Smooth muscle cell (in vitro differentiated cells): ENCODE measurements around the gene CLDN14. TPM values are rescaled to one million over a fixed set of nuclear protein-coding genes. Genes with fewer than 3 reads are reported as not detected.

ENCODE experiments used
- DNase-seq: peaks from one replicate; lab custom pipeline; 2025; ENCODE audit not compliant: unreplicated experiment; lab: John Stamatoyannopoulos, UW
- H2AFZ ChIP-seq: fragments of 200-600 bp; sonication (generic); 2 replicates; pipeline ENCODE4 v1.6.0; 2016; ENCODE audit warnings: antibody characterized with exemption, low read depth, mild to moderate bottlenecking
- H3F3A ChIP-seq: fragments of 200-600 bp; sonication (generic); 2 replicates; pipeline ENCODE4 v1.6.0; 2017; ENCODE audit warnings: antibody characterized with exemption, low read depth
- H3K27ac ChIP-seq: fragments of 200-600 bp; sonication (generic); 2 replicates; pipeline ENCODE4 v1.5.1; 2016; ENCODE audit warnings: low read depth, mild to moderate bottlenecking
- H3K27me3 ChIP-seq: fragments of 200-600 bp; sonication (generic); 2 replicates; pipeline ENCODE4 v1.6.1; 2016; ENCODE audit warnings: low read depth, mild to moderate bottlenecking
- H3K36me3 ChIP-seq: fragments of 200-600 bp; sonication (generic); 2 replicates; pipeline ENCODE4 v1.5.1; 2016; ENCODE audit warnings: low read depth
- H3K4me1 ChIP-seq: fragments of 200-600 bp; sonication (generic); 2 replicates; pipeline ENCODE4 v1.5.1; 2016; ENCODE audit warnings: low read depth
- H3K4me2 ChIP-seq: fragments of 200-600 bp; sonication (generic); 2 replicates; pipeline ENCODE4 v1.6.0; 2016; ENCODE audit warnings: mild to moderate bottlenecking
- H3K4me3 ChIP-seq: fragments of 200-600 bp; sonication (generic); 2 replicates; pipeline ENCODE4 v1.5.1; 2016; ENCODE audit warnings: mild to moderate bottlenecking
- H3K79me2 ChIP-seq: fragments of 200-600 bp; sonication (generic); 2 replicates; pipeline ENCODE4 v1.6.0; 2016; ENCODE audit warnings: low read depth, mild to moderate bottlenecking
- H3K9ac ChIP-seq: fragments of 200-600 bp; sonication (generic); 2 replicates; pipeline ENCODE4 v1.6.0; 2016; ENCODE audit warnings: low read depth
- H3K9me3 ChIP-seq: fragments of 200-600 bp; sonication (generic); replicated peaks from 2 replicates; pipeline ENCODE4 v1.5.1; 2016; ENCODE audit warnings: low read depth
- H4K20me1 ChIP-seq: fragments of 200-600 bp; sonication (generic); 2 replicates; pipeline ENCODE4 v1.6.0; 2016; ENCODE audit warnings: low read depth
- CTCF ChIP-seq: fragments of 200-600 bp; sonication (generic); IDR thresholded peaks from 2 replicates; pipeline ENCODE4 v1.5.1; 2017; ENCODE audit warnings: borderline replicate concordance, mild to moderate bottlenecking, antibody characterized with exemption; ENCODE audit not compliant: insufficient read depth, poor library complexity, severe bottlenecking
- WGBS: methylation state at CpG from one replicate; pipeline ENCODE4 v1.1.7; 2016; ENCODE audit warnings: low lambda C conversion rate; 5-methylcytosine and 5-hydroxymethylcytosine counted together
- polyA plus RNA-seq: library from polyadenylated mRNA; unstranded; fragments of >200 nt; fragmentation: Nextera tagmentation; extraction: Ambion mirVana; gene quantifications from 2 replicates; pipeline ENCODE4 v1.2.1, GENCODE V29; 2016
- total RNA-seq: library from RNA; depleted of rRNA; stranded (reverse); fragments of >200 nt; gene quantifications from 2 replicates; pipeline ENCODE4 v1.2.3, GENCODE V29; 2014

Gene CLDN14
- total and polyA plus RNA-seq, 2 experiments from 2014 or later: not detected

GRCh38 chr21:36491209-36491910, 11.4 kb upstream of the CLDN14 start:
- H3K27me3 ChIP-seq: no peaks in the 10 kb centered on the region
- no peaks in the 10 kb centered on the region for H4K20me1 ChIP-seq
- no peaks in the 10 kb centered on the region for H3F3A ChIP-seq
- H3K4me3 ChIP-seq: no peak overlapping the region
- H3K4me1 ChIP-seq: peaks cover 5% of the 10 kb centered on the region
- H2AFZ ChIP-seq: no peak overlapping the region
- TF ChIP-seq CTCF: no peak
- H3K36me3 ChIP-seq: no peaks in the 10 kb centered on the region
- no peak for DNase-seq
- 92% methylated on average over 16 of the region's 16 CpGs for WGBS
- H3K4me2 ChIP-seq: no peak overlapping the region
- no peaks in the 10 kb centered on the region for H3K79me2 ChIP-seq
- H3K27ac ChIP-seq: no peak overlapping the region
- H3K9ac ChIP-seq: no peak overlapping the region
- no peaks in the 10 kb centered on the region for H3K9me3 ChIP-seq

GRCh38 chr21:36489776-36490165, 9.8 kb upstream of the CLDN14 start:
- Histone ChIP-seq H3F3A (no peaks in the 10 kb centered on the region), H3K9ac (no peak overlapping the region), H3K27ac (no peak overlapping the region), H3K79me2 (no peaks in the 10 kb centered on the region), H3K27me3 (no peaks in the 10 kb centered on the region), H4K20me1 (no peaks in the 10 kb centered on the region), H3K4me2 (no peak overlapping the region), H2AFZ (no peak overlapping the region), H3K4me3 (no peak overlapping the region), H3K9me3 (no peaks in the 10 kb centered on the region), H3K36me3 (no peaks in the 10 kb centered on the region), H3K4me1 (peaks cover 5% of the 10 kb centered on the region)
- WGBS: 94% methylated on average over 7 of the region's 7 CpGs
- no peak for DNase-seq
- no peak for TF ChIP-seq CTCF

- H3K9me3 ChIP-seq: no peaks in the 10 kb centered on the region
- peaks cover 5% of the 10 kb centered on the region for H3K4me1 ChIP-seq
- WGBS: 74% methylated on average over 10 of the region's 10 CpGs
- H3K36me3 ChIP-seq: no peaks in the 10 kb centered on the region
- H3K79me2 ChIP-seq: no peaks in the 10 kb centered on the region
- no peak overlapping the region for H3K9ac ChIP-seq
- H3K27ac ChIP-seq: no peak overlapping the region
- TF ChIP-seq CTCF: no peak
- H4K20me1 ChIP-seq: no peaks in the 10 kb centered on the region
- H2AFZ ChIP-seq: no peak overlapping the region
- DNase-seq: no peak
- H3K27me3 ChIP-seq: no peaks in the 10 kb centered on the region
- no peak overlapping the region for H3K4me2 ChIP-seq
- H3F3A ChIP-seq: no peaks in the 10 kb centered on the region
- no peak overlapping the region for H3K4me3 ChIP-seq
Observed at GRCh38 chr21:36489103-36489775, 9.3 kb upstream of the CLDN14 start.
